LNCaP clone FGC (cell line): ENCODE data around the gene KRT35.

Experiments used
- DNase-seq: peaks from one replicate; pipeline ENCODE4 v3.0.0-alpha.2; 2011; ENCODE audit warnings: low read depth
- H3K4me3 ChIP-seq: 2 replicates; pipeline ENCODE4 v1.5.1; 2011; ENCODE audit warnings: mild to moderate bottlenecking, low read depth, low read length, control low read depth
- CTCF ChIP-seq: IDR thresholded peaks from 2 replicates; pipeline ENCODE4 v1.5.1; 2012; ENCODE audit warnings: mild to moderate bottlenecking; ENCODE audit not compliant: control insufficient read depth, insufficient read depth; ENCODE audit errors: extremely low read depth

KRT35 gene

GRCh38 chr17:41486809-41487530 is 6.0 kb upstream of the KRT35 start:
- TF ChIP-seq CTCF, result peak; percentile 37
- DNase-seq, result no peak
- no peak overlapping the region for H3K4me3 ChIP-seq

GRCh38 chr17:41486316-41486715 is 5.4 kb upstream of the KRT35 start:
- no peak for DNase-seq
- H3K4me3 ChIP-seq, result no peak overlapping the region
- TF ChIP-seq CTCF, result no peak

GRCh38 chr17:41484920-41485904 is 4.3 kb upstream of the KRT35 start:
- no peak for TF ChIP-seq CTCF
- no peak overlapping the region for H3K4me3 ChIP-seq
- no peak for DNase-seq

- no peak overlapping the region for H3K4me3 ChIP-seq
- no peak for TF ChIP-seq CTCF
- DNase-seq, result peak; percentile 33
Measured at GRCh38 chr17:41483991-41484826, 3.3 kb upstream of the KRT35 start.

GRCh38 chr17:41483531-41483930 is 2.6 kb upstream of the KRT35 start:
- DNase-seq, result no peak
- H3K4me3 ChIP-seq, result no peak overlapping the region
- TF ChIP-seq CTCF, result no peak

GRCh38 chr17:41480581-41480980 is 370 bp downstream of the KRT35 start:
- no peak overlapping the region for H3K4me3 ChIP-seq
- DNase-seq, result no peak
- TF ChIP-seq CTCF, result no peak
